HG03060 (cell line): Measurements from ENCODE around the gene DCP1B.

ENCODE experiments used
- ATAC-seq: cut with Tn5 transposase; IDR thresholded peaks from one replicate; pipeline ENCODE4 v1.9.1; 2021; ENCODE audit warnings: low read depth, moderate number of reproducible peaks; ENCODE audit not compliant: unreplicated experiment

DCP1B gene

DNA sequence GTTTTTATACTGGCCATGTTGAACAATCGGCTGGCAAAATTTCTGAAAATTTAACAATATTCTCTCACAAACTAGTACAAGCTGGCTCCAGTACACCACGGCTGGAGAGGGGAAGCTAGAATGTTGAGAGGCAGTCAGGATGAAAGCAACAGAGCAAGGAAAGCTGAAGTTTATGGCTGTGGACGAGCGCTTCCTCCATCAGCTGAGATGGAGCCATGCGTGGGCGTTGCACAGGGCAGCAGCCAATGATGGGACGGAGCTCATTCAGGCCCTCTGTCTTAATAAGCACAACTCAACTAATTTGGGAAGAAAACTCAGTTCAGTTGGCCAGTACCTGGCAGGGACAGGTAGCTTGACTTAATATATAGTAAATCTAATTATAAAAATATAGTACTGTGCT, 14.1 kb upstream of the DCP1B start:
- ATAC-seq: no peak

DNA sequence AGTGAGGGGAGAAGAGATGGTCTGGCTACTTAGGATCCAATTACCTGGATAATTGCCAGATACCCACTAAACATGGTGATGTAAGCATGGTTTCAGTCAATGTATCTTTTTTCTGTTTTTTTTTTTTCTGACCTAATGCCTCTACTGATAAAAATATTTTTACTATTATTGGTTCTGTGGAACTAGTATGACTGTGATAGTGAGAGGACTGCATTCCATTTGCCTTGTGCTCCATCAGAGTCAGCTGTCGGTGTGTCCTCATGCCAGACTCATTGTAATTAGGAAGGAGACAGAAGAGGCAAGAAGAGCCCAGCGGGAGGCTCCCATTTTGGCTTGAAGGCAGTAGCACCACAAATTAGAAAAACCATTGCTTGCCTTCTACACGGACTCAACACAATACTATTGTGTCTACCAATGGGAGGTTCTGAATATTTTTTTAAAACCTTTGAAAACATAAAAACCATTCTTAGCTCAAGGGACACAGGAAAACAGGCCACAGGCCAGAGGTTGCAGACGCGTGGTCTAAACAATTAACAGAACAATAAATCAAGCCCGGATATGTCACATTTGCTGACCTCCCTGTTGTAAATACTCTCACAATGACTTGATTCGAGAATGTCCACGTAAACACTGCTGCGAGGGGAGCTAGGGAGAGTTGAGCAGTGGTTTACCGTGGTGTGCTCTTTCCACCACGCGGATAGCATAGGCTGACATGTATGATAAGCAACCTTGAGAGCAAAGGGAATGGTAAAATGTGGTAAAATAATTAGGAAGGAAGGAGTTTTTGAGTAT, 13.5 kb upstream of the DCP1B start:
- no peak for ATAC-seq

DNA sequence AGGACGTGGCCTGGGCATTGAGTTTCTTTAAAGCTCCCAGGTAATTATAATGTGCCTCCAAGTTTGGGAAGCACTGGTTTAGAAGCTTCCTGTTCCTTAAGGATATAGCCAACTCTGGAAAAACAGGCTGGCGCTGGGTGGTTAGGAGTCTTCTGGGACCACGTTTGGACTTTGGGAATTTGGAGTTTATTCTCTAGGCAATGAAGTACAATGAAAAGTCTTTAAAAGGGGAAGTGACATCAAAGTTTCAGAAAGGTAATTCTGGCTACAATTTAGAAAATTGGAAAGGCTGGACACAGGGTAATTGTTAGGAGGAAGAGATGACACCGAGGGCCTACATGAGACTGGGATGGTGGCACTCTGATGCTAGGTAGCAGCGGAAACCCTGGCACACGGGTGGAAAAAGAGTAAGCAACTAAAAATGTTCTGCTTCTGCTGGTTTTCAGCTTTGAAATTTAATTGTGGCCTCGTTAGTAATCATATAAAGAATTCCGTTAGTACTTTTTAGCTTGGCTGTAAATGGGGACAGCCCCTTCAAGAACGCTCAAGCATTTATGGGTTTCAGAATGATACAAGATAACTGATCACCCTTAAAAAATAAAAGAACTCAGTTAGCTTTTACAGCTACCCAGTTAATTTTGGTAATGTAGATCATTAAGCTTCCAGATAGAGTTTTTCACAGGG, 12.7 kb upstream of the DCP1B start:
- no peak for ATAC-seq

DNA sequence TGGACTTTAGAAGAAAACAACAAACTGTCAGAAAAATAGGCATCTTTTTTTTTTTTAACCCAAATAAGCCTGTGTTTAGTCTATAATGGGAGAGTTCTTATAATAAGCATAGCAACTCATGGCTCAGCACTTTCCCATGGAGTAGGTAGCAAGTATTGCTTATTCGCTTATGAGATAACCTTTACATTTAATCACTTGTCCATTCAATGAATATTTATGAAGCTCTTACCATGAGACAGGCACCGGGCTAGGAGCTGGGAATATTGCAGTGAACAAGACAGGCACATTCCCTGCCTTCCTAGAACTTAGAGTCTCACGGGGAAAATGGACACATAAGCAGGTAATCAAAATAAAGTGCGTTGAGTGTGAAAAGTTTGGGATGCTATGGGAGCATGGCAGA, 10.0 kb upstream of the DCP1B start:
- no peak for ATAC-seq

DNA sequence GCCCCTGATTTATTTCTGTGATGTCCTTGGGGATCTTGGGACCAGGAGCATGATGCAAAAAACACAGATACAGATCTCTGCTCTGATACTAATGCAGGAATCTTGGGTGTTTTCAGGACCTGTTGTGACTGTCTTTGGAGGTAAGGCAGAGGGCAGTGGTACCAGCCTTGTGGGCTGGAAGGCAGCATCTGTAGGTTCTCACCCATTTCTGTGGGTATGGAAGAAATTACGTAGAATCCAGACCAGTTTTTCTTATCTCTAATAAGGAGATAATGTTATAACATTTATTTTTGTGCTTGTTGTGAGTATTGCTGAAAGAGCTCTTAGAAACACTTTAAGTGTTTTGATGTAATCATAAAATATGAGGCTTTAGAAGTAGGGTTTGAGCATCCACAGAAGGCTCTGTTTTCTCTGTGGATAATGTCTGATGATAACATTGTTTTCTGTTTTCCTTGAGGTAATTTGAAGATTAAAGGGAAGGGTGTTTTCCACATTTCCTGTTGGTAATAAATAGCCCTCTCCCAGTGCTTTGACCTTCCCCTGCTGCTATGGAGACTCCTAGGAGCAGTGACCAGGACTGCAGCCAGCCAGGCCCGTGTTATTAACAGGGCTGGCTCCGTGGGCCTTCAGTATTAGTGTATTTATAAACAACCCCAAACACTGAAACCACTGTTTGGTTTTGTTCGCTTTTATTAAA, 9.4 kb upstream of the DCP1B start:
- no peak for ATAC-seq

DNA sequence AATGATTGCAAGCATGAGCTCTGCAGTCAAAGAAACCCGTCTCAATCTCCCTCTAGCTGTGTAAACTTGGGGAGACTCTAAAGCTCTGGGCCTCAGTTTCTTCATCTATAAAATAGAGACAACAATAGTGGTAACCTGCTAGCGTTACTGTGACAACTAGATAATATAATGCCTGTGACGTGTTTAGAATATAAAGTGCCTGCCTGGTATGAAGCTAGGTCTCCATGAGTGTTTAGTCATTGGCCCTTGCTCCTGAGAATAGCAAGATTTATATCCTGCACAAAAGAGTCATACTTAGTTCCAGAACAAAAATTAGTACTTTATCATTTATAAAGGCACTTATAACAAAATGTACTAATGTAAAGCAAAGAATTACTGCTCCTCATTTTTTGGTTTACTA, 8.8 kb upstream of the DCP1B start:
- no peak for ATAC-seq

DNA sequence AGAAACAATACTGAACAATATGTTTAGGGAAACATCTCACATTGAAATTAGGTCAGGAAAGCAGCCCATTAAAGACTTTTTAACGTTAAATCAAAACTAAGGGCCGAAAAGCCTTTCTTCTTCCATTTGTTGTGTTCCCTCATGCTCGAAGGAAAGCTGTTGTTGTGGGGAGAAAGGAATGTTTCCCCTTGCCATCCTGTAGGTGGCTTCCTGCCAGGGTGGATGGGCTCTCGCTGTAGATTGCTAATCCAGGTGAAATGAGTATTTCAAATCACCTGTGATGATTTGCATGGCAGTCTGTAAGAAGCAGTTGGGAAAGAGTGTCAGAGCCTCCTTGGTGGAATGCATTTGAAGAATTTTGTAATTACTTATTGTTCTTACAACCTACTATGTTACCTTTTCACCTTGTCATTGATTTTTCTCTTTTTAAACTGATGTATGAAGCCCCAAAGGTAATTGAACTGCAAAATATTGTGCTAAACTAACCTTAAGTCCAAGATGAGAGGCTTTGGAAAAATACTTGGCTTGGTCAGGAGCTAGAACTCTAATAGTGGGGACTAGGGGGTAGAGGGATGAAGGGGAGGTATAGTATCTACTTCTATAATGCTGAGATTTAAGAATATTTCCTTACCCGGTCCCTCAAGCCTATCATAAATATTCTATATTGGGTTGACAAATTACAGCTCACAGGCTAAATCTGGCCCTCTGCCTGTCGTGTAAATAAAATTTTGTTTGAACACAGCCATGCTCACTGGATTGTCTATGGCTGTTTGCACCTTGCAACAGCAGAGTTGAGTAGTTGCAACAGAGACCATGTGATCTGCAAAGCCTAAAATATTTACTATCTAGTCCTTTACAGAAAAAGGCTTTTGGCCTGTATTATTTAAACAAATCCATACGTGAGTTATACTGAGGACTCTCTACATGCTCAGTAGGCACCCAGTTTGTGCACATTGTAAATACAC, 7.7 kb upstream of the DCP1B start:
- ATAC-seq: no peak

DNA sequence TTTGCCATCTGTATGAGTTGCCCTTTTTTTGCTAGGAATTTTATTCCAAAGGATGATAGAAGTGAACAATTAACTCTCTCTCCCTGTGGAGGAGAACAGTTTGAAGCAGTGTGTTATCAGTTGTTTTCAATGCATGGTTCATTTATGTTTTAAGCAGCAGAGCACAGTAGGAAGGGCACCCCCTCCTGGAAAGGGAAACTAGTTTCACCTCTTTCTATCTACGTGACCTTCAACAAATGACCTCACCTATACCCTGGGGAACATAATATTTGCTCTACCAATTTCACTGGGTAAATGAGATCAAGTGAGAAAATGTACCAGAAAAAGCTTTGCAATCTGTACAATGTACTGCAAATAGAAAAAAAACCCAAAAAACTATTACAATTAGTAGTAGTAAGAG, 5.4 kb upstream of the DCP1B start:
- ATAC-seq: no peak

DNA sequence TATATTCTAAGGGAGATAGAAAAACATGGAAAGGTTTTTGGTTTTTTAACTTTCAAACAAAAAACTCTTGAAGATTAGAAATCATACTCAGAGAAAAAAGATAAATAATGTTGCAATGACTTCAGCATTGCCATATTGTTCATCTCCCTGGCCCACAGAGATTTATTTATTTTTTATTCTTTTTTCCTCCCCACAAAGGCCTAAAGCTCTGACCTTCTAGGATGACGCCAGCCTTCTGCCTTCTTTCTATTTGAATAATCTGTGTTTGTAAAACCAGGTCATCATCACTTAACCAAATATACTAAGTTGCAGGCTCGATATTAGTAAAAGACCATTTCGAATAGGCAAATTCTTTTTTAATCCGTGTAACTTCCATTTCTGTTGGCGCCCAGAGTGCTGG, 4.4 kb upstream of the DCP1B start:
- ATAC-seq: no peak

DNA sequence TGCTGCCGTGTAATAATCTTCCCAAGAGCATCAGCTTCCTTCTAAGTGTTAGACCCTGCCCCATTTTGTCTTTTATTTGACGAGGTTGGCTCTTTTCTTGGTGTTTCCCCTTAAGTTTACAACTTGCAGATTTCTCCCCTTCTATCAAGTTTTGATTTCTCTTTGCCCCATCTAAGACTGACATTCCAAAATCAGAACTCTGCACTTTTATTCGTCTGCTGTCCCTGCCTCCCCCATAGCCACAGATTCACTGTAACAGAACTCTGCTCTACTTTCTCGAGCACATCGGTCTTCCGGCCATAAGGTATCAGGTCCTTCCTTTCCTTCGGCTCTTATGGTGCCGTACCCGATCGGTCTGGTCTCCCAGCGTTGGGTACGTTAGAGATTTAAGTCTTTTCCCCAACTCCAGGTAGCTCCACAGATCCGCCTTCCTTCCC, 563 bp downstream of the DCP1B start:
- no peak for ATAC-seq

DNA sequence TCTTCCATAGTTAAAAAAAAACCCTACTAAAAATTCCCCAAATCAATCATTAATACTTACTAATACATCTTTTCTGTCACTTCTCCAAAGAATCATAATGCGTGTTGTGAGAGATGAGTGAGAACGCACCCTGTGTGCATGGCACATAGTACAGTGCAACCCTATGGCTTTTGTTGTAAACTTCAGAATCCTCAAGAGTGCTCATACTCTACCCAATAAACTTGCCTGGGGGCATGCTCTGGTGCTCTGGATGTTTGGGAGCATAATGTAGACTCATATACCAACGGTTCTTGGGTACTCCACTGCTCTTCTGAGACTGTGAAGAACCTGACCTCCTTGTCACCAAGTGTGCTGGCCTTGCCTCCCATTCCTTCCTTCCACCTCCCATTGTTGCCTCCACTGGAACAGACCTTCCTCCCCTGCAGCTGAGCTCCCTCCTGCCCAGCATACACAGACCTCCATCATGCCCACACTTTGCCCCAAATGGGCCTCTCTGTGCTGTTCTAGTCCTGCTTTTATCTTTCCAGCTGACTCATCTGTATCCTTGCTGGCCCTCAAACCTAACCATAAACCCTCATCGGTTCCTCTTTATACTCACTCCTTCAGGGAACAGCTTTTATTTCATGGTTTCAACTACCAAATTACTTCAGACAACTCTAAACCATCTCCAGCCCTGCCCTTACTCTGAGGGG, 8.9 kb downstream of the DCP1B start:
- ATAC-seq: no peak

DNA sequence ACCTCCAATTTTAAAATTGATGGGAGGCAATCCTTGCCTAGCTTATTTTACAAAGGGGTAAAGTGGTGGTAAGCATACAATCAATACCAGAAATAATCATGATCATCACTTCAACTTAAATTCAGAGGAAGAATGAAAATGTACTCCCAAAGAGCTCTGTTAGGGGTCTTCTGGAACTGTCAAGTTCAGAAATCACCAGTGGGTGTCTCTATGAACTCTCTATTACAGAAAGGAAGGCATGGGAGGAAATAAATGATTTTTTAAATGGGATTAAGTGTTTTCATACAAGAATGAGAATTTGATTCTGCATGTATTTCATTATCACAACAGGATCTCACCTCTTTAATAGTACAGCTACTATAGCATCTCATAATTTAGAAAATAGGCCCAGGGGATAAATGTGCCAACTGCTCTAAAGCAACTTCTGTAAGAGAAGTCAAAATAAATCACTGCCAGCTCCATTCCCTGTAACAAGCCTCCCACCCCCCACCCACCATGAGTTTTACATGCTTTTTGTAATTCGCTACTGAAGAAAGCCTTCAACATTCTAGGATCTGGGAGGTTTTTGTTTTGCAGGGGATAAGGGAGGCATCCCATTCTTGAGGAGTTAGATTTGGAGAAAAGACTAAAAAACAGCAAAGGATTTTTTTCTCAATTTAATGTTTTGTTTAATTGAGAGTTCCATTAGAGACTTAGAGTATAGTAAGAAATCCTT, 9.7 kb downstream of the DCP1B start:
- ATAC-seq: no peak

DNA sequence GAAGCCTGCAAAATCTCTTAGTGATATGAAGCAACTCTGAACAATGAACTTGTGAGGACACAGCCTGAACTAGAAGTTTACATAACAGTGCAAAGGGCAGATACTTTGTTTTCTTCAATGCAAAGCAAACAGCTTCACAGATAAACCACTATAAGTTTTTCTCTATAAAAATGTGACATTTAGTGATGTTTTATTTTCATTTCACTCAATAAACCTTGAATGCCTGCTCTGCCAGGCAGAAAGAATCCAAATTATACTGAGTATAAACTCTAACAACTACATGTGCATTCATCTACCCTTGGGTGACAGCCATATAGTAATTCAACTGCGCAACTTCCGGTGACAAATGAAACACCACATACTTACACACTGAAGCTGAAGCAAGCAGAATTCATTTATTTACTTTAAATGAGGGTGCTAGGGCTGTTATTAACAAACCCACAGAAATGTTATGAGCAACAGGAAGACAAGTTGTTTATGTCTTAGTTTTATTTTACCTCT, 10.3 kb downstream of the DCP1B start:
- no peak for ATAC-seq

DNA sequence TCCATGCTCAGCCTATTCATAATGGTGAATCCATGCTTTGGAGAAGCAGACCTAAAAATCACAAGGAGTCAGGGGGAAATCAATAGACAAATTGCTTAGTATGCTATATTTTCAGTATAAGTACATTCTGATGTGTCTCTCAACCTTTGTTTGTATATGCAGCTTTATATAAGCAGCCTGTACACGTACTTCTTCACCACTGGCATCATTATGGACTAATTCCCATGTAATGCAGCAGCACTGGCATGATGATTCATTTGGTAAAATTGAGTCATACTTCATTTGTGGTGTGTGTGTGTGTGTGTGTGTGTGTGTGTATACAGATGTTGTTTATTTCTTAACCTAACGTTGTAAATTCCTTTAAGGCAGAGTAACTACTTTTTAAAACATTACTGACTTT, 10.9 kb downstream of the DCP1B start:
- ATAC-seq: no peak

DNA sequence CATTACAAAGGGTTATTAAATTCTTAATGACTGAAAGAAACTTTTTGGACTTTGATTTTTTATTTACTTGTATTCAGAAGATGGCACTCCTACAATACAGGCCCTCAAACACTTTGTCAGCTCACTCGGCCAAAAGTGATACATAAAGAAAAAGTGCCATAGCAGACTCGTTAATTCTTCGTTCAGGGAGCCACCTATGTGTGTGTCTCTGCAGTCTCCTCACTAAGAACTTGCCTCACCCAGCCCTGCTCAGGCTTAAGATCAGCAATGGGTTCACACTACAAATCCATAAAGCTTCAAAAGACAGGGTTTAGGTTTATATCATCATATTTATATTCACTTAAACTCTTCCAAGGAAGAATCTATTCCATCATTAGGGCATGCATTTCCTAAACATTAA, 11.5 kb downstream of the DCP1B start:
- no peak for ATAC-seq

DNA sequence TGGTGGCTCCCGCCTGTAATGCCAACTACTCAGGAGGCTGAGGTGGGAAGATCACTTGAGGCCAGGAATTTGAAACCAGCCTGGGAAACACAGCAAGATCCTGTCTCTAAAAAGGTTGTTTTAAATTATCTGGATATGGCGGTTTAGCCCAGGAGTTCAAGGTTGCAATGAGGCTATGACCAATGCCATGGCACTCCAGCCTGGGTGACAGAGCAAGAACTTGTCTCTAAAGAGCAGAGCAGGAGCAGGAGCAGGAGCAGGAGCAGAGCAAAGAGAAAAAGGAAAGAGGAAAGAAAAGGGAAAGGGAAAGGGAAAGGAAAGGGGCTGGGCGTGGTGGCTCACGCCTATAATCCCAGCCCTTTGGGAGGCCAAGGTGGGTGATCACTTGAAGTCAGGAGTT, 15.1 kb downstream of the DCP1B start:
- no peak for ATAC-seq

DNA sequence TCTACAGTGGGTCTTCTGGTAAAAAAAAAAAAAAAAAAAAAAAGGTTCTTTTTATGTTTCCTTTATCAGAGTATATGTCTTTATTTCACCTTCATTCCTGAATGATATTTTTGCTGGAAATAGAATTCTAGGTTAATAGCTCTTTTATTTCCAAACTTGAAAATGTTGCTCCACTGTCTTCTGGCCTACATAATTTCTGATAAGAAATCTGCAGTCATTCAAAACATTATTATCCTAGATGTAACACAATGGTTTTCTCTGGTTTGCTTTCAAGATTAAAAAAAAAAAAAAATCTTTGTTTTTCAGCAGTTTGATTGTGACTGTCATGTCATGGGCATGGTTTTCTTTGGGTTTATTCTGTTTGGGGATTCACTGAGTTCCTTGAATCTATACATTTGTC, 19.5 kb downstream of the DCP1B start:
- ATAC-seq: no peak

DNA sequence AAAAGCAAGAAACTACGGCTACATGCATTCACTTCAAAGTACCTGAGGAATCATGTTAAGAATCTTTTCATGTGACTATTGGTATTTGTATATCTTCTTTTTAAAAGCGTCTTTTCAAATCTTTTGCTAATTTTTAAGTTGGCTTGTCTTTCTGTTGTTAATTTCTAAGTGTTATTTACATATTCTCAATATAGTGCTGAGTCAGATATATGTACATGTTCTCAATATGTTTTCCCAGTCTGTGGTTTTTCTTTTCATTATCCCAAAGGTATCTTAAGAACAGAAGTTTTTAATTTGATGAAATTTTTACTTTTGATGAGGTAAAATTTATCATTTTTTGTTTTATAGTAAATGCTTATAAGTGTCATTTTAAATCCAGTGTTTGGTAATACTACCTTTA, 24.0 kb downstream of the DCP1B start:
- no peak for ATAC-seq
